Stimulated activated naive B cell treated with anti-CD40 and anti-IgM and Interleukin-4, amounts not matched to agents 10 μg/mL and 1 μg/mL and 100 μg/mL, for 72 hours (primary cell): Measurements from ENCODE around the gene PHRF1.

Source experiments
- ATAC-seq, 2 donors: fragments of 150-1000 bp; cut with Tn5 transposase; replicated peaks; 2 replicates each; pipeline ENCODE4 v1.10.0; 2021; ENCODE audit warnings: moderate library complexity in 1 of 2
- DNase-seq: peaks from one replicate; pipeline ENCODE4 v3.0.0; 2021
- H3K27ac Mint-ChIP-seq: one replicate; pipeline ENCODE4 v1.8.0; 2022; ENCODE audit warnings: mild to moderate bottlenecking, mixed read lengths
- H3K27me3 Mint-ChIP-seq, 2 donors: one replicate each; pipeline ENCODE4 v1.8.0; 2022; ENCODE audit warnings: mixed read lengths in 2 of 2
- H3K36me3 Mint-ChIP-seq, 2 donors: one replicate each; pipeline ENCODE4 v1.8.0; 2022; ENCODE audit warnings: mixed read lengths in 2 of 2, mild to moderate bottlenecking in 1 of 2
- H3K4me1 Mint-ChIP-seq, 2 donors: one replicate each; pipeline ENCODE4 v1.8.0; 2022; ENCODE audit warnings: mixed read lengths in 2 of 2, mild to moderate bottlenecking in 1 of 2
- H3K4me3 Mint-ChIP-seq, 2 donors: one replicate each; pipeline ENCODE4 v1.8.0; 2022; ENCODE audit warnings: mild to moderate bottlenecking in 2 of 2, mixed read lengths in 2 of 2, moderate library complexity in 1 of 2
- H3K9me3 Mint-ChIP-seq, 2 donors: one replicate each; pipeline ENCODE4 v1.8.0; 2022; ENCODE audit warnings: mixed read lengths in 2 of 2, mild to moderate bottlenecking in 1 of 2

PHRF1 gene

GRCh38 chr11:597166-597725, 21.0 kb downstream of the PHRF1 start:
- H3K27me3 Mint-ChIP-seq = no peaks in the 10 kb centered on the region

DNA sequence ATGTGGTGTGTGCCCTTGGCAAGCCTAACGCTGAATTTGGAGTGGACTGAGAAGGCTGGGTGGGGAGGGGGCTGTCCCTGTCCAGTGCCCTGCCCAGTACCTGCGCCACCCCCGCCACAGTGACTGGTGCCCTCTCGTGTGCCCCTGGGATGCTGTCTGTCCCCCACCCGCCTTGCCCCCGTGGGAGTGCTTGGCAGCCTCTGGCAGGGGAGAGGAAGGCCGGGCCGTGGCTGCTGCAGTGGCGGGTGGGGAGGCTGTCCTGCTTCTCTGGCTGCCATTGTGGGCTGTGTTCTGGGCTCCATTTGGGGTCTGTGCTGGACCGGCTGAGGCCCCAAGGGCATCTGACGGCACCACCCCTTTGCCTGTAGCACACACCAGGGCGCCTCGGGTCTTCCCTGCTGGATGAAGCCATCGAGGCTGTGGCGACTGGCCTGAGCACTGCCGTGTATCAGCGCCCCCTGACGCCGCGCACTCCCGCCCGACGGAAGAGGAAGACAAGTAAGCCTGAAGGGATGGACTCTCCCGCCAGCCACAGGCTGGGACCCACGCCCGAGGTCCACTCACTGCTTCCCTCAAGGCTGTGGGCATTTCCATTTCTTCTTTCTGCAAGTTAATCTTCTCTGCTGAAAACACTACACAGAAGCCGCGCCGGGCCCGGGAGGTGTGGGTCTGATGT, 21.9 kb downstream of the PHRF1 start:
- H3K36me3 Mint-ChIP-seq = peaks cover 40 to 43% of the 10 kb centered on the region in 2 donors
- ATAC-seq = no peak
- no peak overlapping the region for H3K4me3 Mint-ChIP-seq
- no peaks in the 10 kb centered on the region for H3K27me3 Mint-ChIP-seq
- H3K4me1 Mint-ChIP-seq = peaks cover 0 to 2% of the 10 kb centered on the region in 2 donors
- H3K9me3 Mint-ChIP-seq = no peaks in the 10 kb centered on the region
- no peak overlapping the region for H3K27ac Mint-ChIP-seq
- DNase-seq = no peak

More at GRCh38 chr11:597166-597725, 21.0 kb downstream of the PHRF1 start:
- H3K36me3 Mint-ChIP-seq = peaks cover 49 to 51% of the 10 kb centered on the region in 2 donors
- DNase-seq (no peak), ATAC-seq (peak; percentile 38 to 65)
- H3K4me1 Mint-ChIP-seq = peaks cover 0 to 2% of the 10 kb centered on the region in 2 donors
- no peaks in the 10 kb centered on the region for H3K9me3 Mint-ChIP-seq
- no peak overlapping the region for H3K4me3 Mint-ChIP-seq
- H3K27ac Mint-ChIP-seq = peak overlapping the region; percentile 65

- H3K27ac Mint-ChIP-seq = no peak overlapping the region
- DNase-seq (no peak), ATAC-seq (no peak)
- H3K36me3 Mint-ChIP-seq = peaks cover 38 to 42% of the 10 kb centered on the region in 2 donors
- H3K9me3 Mint-ChIP-seq = no peaks in the 10 kb centered on the region
- no peaks in the 10 kb centered on the region for H3K27me3 Mint-ChIP-seq
- peaks cover 0 to 2% of the 10 kb centered on the region in 2 donors for H3K4me1 Mint-ChIP-seq
- no peak overlapping the region for H3K4me3 Mint-ChIP-seq
Measured at GRCh38 chr11:601573-602245, 25.4 kb downstream of the PHRF1 start.

- no peaks in the 10 kb centered on the region for H3K27me3 Mint-ChIP-seq
- DNase-seq = no peak
- no peak overlapping the region for H3K4me3 Mint-ChIP-seq
- no peaks in the 10 kb centered on the region for H3K9me3 Mint-ChIP-seq
- H3K27ac Mint-ChIP-seq = no peak overlapping the region
- no peak for ATAC-seq
- peaks cover 37 to 46% of the 10 kb centered on the region in 2 donors for H3K36me3 Mint-ChIP-seq
- no peaks in the 10 kb centered on the region for H3K4me1 Mint-ChIP-seq
Measured at GRCh38 chr11:603154-603553, 26.9 kb downstream of the PHRF1 start.

DNA sequence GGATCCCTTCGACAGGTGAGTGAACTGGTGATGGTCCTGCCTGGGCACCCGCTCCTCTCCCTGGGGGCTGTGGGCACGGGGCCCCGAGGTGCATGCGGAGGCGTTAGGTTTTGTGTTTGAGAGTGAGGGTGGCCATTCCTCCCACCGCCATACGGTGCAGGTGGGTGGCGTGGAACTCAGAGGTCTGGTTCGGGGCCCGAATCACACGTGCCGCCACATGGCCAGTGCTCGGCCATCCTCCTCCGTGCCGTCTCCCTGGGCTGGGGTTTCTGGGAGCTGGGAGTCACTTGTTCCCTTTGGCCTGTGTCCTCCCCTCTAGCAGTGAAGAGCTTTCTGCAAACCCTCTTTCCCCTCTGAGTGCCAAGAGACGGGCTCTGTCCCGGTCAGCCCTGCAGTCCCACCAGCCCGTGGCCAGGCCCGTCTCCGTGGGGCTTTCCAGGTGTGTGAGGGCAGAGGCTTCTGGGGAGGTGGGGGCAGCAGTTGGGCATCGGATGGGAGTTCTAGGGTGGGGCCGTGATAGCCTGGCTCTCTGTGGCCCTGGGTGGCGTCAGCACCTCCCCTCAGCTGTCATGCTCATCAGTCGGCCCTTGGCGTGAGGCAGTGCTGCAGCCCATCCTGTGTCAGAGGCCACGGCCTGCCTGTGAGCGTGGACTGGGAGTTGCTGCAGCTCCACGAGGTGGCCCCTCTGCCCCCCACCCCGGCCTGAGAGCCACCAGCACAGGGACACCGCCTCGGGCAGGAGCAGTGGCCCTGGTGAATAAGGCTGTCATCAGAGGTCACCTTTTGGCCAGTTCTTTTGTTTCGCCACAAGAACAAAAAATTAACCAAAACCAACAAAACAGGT, 29.2 kb downstream of the PHRF1 start:
- DNase-seq = no peak
- no peak for ATAC-seq
- Mint-ChIP-seq H3K9me3 (no peaks in the 10 kb centered on the region), H3K4me1 (no peaks in the 10 kb centered on the region), H3K27ac (peak overlapping the region; percentile 37), H3K4me3 (no peak overlapping the region), H3K27me3 (no peaks in the 10 kb centered on the region), H3K36me3 (peaks cover 36 to 39% of the 10 kb centered on the region in 2 donors)

DNA sequence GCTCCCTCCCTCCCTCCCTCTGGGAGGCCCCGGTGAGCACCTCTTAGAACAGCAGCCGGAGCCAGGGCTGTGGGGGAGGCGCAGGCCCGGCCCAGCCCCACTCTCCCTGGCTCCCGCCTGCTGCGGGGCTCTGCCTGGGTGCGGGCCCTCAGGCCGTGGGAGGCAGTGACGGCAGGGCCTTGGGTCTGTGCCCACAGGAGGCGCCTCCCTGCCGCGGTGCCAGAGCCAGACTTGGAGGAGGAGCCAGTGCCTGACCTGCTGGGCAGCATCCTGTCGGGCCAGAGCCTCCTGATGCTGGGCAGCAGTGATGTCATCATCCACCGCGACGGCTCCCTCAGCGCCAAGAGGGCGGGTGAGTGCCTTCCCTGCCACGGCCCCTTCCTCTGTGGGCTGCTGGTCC, 30.0 kb downstream of the PHRF1 start:
- ATAC-seq (no peak), DNase-seq (no peak)
- no peak overlapping the region for H3K4me3 Mint-ChIP-seq
- no peak overlapping the region for H3K27ac Mint-ChIP-seq
- H3K36me3 Mint-ChIP-seq = peaks cover 41% of the 10 kb centered on the region in 2 donors
- no peaks in the 10 kb centered on the region for H3K27me3 Mint-ChIP-seq
- H3K4me1 Mint-ChIP-seq = no peaks in the 10 kb centered on the region
- H3K9me3 Mint-ChIP-seq = no peaks in the 10 kb centered on the region

- no peak for DNase-seq
- no peaks in the 10 kb centered on the region for H3K27me3 Mint-ChIP-seq
- no peaks in the 10 kb centered on the region for H3K9me3 Mint-ChIP-seq
- H3K27ac Mint-ChIP-seq = peak overlapping the region; percentile 11
- H3K4me3 Mint-ChIP-seq = no peak overlapping the region
- no peak for ATAC-seq
- H3K36me3 Mint-ChIP-seq = peaks cover 34 to 37% of the 10 kb centered on the region in 2 donors
- peaks cover under 1 to 3% of the 10 kb centered on the region in 2 donors for H3K4me1 Mint-ChIP-seq
Measured at GRCh38 chr11:607020-607780, 30.9 kb downstream of the PHRF1 start.

DNA sequence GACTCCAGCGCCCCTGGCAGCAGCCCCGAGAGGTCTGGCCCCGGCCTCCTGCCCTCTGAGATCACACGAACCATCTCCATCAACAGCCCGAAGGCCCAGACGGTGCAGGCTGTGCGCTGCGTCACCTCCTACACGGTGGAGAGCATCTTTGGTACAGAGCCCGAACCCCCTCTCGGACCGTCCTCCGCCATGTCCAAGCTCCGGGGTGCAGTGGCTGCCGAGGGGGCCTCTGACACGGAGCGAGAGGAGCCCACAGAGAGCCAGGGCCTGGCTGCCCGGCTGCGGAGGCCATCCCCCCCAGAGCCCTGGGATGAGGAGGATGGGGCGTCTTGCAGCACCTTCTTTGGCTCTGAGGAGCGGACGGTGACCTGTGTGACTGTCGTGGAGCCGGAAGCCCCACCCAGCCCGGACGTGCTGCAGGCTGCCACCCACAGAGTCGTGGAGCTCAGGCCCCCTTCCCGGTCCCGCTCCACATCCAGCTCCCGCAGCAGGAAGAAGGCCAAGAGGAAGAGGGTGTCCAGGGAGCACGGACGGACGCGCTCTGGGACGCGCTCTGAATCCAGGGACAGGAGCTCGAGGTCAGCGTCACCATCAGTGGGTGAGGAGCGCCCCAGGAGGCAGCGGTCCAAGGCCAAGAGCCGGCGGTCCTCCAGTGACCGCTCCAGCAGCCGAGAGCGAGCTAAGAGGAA, 31.8 kb downstream of the PHRF1 start:
- ATAC-seq = no peak
- Mint-ChIP-seq H3K27ac (peak overlapping the region; percentile 80), H3K9me3 (no peaks in the 10 kb centered on the region), H3K4me3 (no peak overlapping the region), H3K36me3 (peaks cover 38 to 41% of the 10 kb centered on the region in 2 donors), H3K4me1 (peaks cover 3 to 10% of the 10 kb centered on the region in 2 donors), H3K27me3 (no peaks in the 10 kb centered on the region)
- no peak for DNase-seq

- DNase-seq = no peak
- peaks cover 38 to 44% of the 10 kb centered on the region in 2 donors for H3K36me3 Mint-ChIP-seq
- no peaks in the 10 kb centered on the region for H3K9me3 Mint-ChIP-seq
- no peak for ATAC-seq
- no peak overlapping the region for H3K27ac Mint-ChIP-seq
- H3K4me3 Mint-ChIP-seq = no peak overlapping the region
- no peaks in the 10 kb centered on the region for H3K27me3 Mint-ChIP-seq
- peaks cover 4 to 17% of the 10 kb centered on the region in 2 donors for H3K4me1 Mint-ChIP-seq
Measured at GRCh38 chr11:608791-609251, 32.6 kb downstream of the PHRF1 start.

GRCh38 chr11:609341-609811, 33.1 kb downstream of the PHRF1 start:
- DNase-seq = no peak
- H3K36me3 Mint-ChIP-seq = peaks cover 36 to 39% of the 10 kb centered on the region in 2 donors
- no peak overlapping the region for H3K4me3 Mint-ChIP-seq
- H3K27ac Mint-ChIP-seq = no peak overlapping the region
- H3K4me1 Mint-ChIP-seq = peaks cover 8 to 22% of the 10 kb centered on the region in 2 donors
- ATAC-seq = no peak
- H3K9me3 Mint-ChIP-seq = no peaks in the 10 kb centered on the region
- no peaks in the 10 kb centered on the region for H3K27me3 Mint-ChIP-seq

DNA sequence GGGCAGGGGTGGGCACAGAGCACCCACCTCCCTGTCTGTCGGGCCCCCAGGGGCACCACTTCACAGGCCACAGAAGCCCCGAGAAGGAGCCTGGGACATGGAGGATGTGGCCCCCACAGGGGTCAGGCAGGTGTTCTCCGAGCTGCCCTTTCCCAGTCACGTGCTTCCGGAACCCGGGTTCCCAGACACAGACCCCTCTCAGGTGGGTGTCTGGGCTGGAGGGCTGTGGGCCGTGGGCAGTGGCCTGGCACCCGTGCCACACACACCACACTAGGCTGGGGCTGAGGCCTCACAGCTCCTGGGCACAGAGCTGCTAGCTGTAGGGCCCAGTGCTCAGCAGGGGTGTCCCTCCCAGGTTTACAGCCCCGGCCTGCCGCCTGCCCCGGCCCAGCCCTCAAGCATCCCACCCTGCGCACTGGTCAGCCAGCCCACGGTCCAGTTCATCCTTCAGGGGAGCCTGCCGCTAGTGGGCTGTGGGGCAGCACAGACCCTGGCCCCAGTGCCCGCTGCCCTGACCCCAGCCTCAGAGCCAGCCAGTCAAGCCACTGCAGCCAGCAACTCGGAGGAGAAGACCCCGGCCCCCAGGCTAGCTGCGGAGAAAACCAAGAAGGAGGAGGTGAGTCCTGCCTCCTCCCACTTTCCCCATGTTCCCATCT, 34.0 kb downstream of the PHRF1 start:
- DNase-seq (no peak), ATAC-seq (no peak)
- H3K4me3 Mint-ChIP-seq = no peak overlapping the region
- peak overlapping the region; percentile 56 for H3K27ac Mint-ChIP-seq
- H3K36me3 Mint-ChIP-seq = peaks cover 32 to 35% of the 10 kb centered on the region in 2 donors
- H3K27me3 Mint-ChIP-seq = no peaks in the 10 kb centered on the region
- no peaks in the 10 kb centered on the region for H3K9me3 Mint-ChIP-seq
- H3K4me1 Mint-ChIP-seq = peaks cover 9 to 28% of the 10 kb centered on the region in 2 donors

DNA sequence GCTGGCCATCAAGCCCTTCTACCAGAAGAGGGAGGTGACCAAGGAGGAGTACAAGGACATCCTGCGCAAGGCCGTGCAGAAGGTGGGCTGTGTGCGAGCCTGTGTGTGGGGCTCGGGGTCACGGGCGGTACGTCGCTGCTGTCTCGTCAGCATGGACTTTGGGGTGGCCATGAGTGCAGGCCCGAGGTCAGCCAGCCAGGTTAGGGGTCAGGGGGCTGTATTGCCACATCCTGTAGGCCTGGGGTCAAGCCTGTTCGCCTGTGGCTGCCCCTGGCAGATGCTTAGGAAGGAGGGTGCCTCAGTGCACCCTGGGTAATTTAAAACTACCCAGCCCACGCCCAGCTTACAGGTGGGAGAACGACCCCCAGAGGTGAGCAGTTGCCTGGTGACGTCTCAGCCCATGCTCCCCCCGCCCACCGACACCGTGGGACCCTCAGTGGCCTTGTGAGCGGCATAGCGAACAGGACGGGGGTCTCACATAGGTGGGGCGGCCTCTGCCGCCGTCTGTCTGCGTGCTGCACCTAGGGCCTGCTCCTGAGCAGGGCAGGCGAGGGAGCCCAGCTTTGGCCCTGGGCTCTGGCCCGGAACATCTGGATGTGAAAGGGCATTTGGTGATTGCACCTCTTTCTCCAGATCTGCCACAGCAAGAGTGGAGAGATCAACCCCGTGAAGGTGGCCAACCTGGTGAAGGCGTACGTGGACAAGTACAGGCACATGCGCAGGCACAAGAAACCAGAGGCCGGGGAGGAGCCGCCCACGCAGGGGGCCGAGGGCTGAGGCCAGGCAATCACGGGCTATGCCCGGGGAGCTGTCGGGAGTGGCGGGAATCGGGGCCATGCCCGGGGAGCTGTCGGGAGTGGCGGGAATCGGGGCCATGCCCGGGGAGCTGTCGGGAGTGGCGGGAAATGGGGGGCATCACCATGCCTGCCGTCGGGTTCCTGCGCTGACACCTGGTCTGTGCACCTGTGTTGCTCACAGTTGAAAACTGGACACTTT, 35.0 kb downstream of the PHRF1 start:
- peaks cover 10 to 32% of the 10 kb centered on the region in 2 donors for H3K4me1 Mint-ChIP-seq
- H3K27me3 Mint-ChIP-seq = no peaks in the 10 kb centered on the region
- DNase-seq (no peak), ATAC-seq (no peak)
- no peak overlapping the region for H3K4me3 Mint-ChIP-seq
- peak overlapping the region; percentile 62 for H3K27ac Mint-ChIP-seq
- no peaks in the 10 kb centered on the region for H3K9me3 Mint-ChIP-seq
- peaks cover 31 to 34% of the 10 kb centered on the region in 2 donors for H3K36me3 Mint-ChIP-seq
